ENCODE results near the gene AP3D1. TPM values are rescaled to one million over a fixed set of nuclear protein-coding genes. Genes with fewer than 3 reads are reported as not detected.

The AP3D1 gene
- total and polyA plus RNA-seq, 7 donors, result 51.5 to 120 (median 81.3) TPM

DNA sequence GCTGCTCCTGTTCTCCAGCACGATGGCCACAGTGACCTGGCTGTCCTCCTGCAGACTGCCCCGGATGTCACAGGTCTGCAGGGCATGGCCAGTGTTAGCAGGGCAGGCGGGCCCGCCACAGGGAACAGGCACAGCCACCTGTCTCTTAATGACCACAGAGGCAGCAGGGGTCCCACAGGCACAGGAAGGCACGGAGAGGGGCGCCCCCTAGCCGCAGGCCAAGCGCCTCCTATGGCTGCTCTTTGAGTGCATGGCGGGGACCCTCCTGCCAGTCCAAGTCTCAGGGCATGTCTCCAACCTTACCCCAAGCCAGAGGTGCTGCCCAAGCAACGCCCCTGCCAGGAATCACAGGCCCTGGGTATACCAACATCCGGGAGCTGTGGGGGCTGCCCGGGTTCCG is 40.5 kb downstream of the AP3D1 start:
- TF ChIP-seq, protein P1, sequence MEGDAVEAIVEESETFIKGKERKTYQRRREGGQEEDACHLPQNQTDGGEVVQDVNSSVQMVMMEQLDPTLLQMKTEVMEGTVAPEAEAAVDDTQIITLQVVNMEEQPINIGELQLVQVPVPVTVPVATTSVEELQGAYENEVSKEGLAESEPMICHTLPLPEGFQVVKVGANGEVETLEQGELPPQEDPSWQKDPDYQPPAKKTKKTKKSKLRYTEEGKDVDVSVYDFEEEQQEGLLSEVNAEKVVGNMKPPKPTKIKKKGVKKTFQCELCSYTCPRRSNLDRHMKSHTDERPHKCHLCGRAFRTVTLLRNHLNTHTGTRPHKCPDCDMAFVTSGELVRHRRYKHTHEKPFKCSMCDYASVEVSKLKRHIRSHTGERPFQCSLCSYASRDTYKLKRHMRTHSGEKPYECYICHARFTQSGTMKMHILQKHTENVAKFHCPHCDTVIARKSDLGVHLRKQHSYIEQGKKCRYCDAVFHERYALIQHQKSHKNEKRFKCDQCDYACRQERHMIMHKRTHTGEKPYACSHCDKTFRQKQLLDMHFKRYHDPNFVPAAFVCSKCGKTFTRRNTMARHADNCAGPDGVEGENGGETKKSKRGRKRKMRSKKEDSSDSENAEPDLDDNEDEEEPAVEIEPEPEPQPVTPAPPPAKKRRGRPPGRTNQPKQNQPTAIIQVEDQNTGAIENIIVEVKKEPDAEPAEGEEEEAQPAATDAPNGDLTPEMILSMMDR (IDR thresholded peaks at IDR 0.05), result no peak
- no peaks in the 10 kb centered on the region for H3K9me3 ChIP-seq

DNA sequence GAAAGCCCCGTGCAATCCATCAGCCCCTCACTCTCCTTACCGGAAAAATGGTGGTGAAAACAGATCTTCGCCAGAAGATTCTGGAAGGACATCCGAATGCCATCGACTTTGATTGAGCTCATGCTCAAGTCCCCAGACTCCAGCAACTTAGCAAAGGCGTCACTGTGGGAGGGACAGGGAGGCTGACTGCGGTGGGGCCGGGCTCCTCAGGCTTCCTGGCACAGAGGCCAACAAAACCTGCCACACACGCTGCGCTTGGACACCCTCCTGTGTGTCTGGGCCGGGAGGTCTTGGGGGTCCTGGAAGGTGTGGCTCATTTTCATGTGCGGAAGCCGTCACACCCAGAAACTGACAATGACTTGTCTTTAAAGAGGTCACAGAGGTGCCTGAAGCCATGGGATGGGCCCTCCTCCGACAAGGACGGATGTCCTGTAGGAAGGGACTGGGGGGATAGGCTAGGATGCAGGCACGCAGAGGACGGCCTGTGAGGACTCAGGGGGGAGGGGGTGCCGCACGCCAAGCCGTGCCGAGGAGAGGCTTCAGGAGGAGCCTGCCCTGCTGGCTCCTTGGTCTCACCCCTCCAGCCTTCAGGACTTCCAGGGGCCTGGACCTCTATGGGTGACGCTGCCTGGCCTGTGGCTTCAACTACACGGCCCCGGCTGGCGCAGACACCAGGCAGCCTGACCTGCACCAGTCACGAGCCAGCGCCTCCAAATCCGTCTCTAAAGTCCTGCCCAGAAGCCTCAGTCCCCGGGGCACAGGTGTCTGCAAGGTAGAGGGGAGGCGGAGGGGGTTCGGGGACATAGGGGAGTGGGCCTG is 42.1 kb downstream of the AP3D1 start:
- no peak overlapping the region for H3K4me3 ChIP-seq
- no peak for DNase-seq
- H3K27ac ChIP-seq, result no peak overlapping the region
- H3K4me1 ChIP-seq, result no peaks in the 10 kb centered on the region
- ATAC-seq, result no peak
- no peaks in the 10 kb centered on the region for H3K9me3 ChIP-seq
- intact Hi-C loops (cut with DNase I), result no loop called here
- 73 to 83% (median 83%) methylated on average over 28 to 31 of the region's 31 CpGs for WGBS, 3 donors
- H3K36me3 ChIP-seq (ENCODE audit: insufficient read depth in 1 of 2, low read depth in 1 of 2), result peaks cover 3 to 95% of the 10 kb centered on the region in 2 donors
- no peaks in the 10 kb centered on the region for H3K27me3 ChIP-seq (ENCODE audit: insufficient read depth in 3 of 3, low read length in 2 of 3)
- TF ChIP-seq, protein P1 (IDR thresholded peaks at IDR 0.05), result no peak

More for the DNA sequence above, 40.5 kb downstream of the AP3D1 start:
- intact Hi-C loops (cut with DNase I), result no loop called here
- peaks cover 3 to 100% of the 10 kb centered on the region in 2 donors for H3K36me3 ChIP-seq (ENCODE audit: insufficient read depth in 1 of 2, low read depth in 1 of 2)
- DNase-seq, result no peak
- H3K27me3 ChIP-seq (ENCODE audit: insufficient read depth in 3 of 3, low read length in 2 of 3), result no peaks in the 10 kb centered on the region
- H3K4me1 ChIP-seq, result no peaks in the 10 kb centered on the region
- 81 to 88% (median 88%) methylated on average over 10 to 13 of the region's 13 CpGs for WGBS, 3 donors
- no peak overlapping the region for H3K4me3 ChIP-seq
- no peak overlapping the region for H3K27ac ChIP-seq
- no peak for ATAC-seq

DNA sequence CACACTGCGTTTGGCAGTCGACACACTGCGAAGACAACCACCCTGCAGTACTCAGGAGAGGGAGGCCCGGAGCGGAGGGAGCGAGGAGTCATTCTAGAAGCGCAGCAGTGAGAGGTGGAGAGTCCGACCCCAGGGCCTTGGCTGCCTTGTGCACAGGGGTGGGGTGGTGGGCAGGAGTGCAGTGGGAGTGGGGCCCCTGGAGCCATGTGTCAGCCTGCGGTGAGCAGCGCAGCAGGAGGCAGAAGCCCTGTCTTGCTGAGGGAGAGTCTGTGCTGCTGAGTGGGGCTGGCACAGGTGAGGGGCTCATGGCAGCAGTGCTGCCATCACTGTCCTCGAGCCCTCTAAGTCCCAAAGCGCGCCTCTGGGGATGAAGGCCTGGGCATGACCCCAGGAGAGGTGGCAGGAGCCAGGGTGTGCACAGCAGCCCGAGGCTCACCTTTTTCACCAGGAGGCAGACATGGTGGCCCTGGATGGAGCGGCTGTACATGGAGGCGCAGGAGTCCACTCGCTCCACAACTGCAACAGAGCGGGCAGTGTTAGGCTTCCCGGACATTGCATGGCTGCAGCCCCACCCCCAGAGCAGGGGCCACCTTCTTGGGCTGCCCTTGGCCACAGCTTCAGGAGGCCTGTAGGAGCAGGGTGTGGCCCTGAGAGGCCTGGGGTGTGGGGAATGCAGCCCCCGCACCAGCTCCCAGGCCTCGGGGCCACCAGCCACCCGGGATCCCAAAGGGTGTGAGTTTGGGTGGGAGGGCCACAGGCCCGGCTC is 42.9 kb downstream of the AP3D1 start:
- Histone ChIP-seq H3K9me3 (no peaks in the 10 kb centered on the region), H3K27ac (no peak overlapping the region), H3K4me1 (no peaks in the 10 kb centered on the region), H3K36me3 (ENCODE audit: insufficient read depth in 1 of 2, low read depth in 1 of 2) (peaks cover 0 to 89% of the 10 kb centered on the region in 2 donors), H3K27me3 (ENCODE audit: insufficient read depth in 3 of 3, low read length in 2 of 3) (no peaks in the 10 kb centered on the region), H3K4me3 (no peak overlapping the region)
- TF ChIP-seq, protein P1 (IDR thresholded peaks at IDR 0.05), result no peak
- intact Hi-C loops (cut with DNase I), result no loop called here
- WGBS, 3 donors, result 86 to 95% (median 93%) methylated on average over 22 to 23 of the region's 23 CpGs
- DNase-seq (no peak), ATAC-seq (peak in 1 of 4 donors; percentile 5)

DNA sequence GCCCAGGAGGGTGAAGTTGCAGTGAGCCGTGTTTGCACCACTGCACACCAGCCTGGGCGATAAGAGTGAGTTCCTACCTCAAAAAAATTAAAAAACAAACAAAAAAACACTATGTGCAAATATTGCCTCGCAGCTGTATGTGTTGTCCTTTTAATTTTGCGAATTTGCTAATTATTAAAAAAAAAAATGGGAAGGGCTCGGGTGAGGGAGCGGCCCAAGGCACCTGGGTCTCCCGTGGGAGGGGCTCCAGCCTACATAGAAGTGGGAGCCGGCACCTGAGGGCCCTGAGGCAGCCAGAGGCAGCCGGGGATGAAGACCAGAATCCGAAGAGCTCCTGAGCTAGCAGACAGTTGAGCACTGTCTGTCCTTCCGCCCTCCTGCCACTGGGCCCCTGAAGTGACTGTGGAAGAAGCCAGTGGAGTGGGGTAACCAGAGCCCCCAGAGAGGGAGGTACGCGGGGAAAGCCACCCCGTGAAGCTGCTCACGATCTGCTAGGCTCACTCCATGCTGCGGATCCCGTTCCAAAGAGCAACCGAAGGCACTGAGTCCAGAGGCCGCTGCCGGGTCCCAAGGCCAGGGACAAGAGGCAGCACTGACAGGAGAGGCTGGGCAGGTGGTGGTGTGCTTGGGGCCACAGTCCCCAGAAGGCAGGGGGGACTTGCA is 48.2 kb downstream of the AP3D1 start:
- intact Hi-C loops (cut with DNase I), result loop anchor here in 1 of 2 donors (5.0 kb wide), 1 partner anchor 44 kb away; no protein-coding TSS in a partner anchor
- WGBS, 3 donors, result 85 to 90% (median 87%) methylated on average over 20 of the region's 20 CpGs

More for the DNA sequence above, 48.2 kb downstream of the AP3D1 start:
- H3K4me3 ChIP-seq, result no peak overlapping the region
- peaks cover 0 to 77% of the 10 kb centered on the region in 2 donors for H3K36me3 ChIP-seq (ENCODE audit: insufficient read depth in 1 of 2, low read depth in 1 of 2)
- no peak overlapping the region for H3K27ac ChIP-seq
- H3K27me3 ChIP-seq (ENCODE audit: insufficient read depth in 3 of 3, low read length in 2 of 3), result no peaks in the 10 kb centered on the region
- TF ChIP-seq, protein P1 (IDR thresholded peaks at IDR 0.05), result no peak
- H3K4me1 ChIP-seq, result no peaks in the 10 kb centered on the region
- DNase-seq, result no peak
- no peaks in the 10 kb centered on the region for H3K9me3 ChIP-seq
- no peak for ATAC-seq
